ENCODE measurements around the gene PRKAR2A.
"Not testable (repeated sequence)": the region's sequence is repeated elsewhere in the genome, so short reads cannot be mapped to it uniquely, and the experiment has no call there.

Gene PRKAR2A

DNA sequence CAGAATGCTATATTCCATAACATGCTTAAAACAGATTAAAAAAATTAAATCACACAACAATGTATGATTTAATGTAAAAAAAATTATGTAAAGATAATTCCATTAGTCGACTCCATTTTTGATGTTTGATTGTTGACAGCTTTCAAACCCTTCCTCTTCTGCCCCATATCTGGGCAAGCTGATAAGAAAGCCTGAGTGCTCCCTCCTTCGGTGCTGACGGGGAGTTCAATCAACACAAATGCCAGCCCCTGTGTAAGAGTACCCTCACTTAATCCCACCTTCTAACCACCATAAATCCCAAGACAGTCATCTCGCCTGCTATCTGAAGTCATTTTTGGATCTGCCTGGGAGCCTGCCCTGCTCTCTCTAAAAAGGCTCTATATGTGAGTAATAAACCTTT lies 70.8 kb downstream of the PRKAR2A start:
- no peak for DNase-seq

DNA sequence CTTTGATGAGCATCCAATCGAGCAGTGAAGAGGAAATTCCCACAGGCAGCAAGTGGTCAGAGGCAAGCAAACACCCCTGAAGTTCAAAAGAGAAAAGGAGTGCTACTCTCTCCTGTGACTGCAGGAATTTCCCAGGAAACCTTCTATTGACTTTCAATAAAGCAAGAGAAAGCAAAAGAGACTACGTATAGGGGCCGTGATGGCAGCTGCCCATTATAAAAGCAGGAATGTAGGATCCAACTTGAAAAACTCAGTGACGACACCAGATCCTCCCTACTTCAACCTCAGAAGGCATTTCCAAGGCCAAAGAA lies 77.5 kb downstream of the PRKAR2A start:
- DNase-seq = no peak

DNA sequence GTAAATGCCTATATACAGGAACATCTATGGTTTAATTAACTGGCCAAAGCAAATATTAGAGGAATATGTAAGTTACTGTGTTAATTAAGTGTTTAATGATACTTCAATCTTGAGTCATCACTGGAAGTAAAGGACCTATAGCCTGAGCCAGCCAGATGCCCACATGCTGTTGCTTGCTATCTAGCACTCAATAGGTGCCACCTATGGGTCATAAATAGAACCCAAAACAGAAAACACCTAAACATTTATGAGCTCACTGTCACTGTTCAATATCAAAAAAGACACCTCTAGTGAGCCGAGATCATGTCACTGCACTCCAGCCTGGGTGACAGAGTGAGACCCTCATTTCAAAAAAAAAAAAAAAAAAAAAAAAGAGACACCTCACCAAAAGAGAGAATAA lies 82.3 kb downstream of the PRKAR2A start:
- no peak for DNase-seq

DNA sequence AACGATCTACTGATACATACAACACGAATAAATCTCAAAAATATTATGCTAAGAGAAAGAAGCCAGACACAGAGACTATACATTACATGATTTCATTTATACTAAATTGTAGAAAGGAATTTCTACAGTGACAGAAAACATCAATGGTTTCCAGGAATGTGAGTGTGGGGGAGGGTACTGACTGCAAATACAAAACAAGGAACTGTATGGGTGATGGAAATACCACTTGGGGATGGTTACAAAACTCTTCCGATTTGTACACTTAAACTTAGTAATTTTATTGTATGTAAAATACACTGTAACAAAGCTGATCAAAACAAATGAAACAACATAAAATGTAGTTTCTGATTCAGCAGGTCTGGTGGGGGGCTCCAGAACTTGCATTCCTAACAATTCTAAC lies 84.9 kb downstream of the PRKAR2A start:
- no peak for DNase-seq

DNA sequence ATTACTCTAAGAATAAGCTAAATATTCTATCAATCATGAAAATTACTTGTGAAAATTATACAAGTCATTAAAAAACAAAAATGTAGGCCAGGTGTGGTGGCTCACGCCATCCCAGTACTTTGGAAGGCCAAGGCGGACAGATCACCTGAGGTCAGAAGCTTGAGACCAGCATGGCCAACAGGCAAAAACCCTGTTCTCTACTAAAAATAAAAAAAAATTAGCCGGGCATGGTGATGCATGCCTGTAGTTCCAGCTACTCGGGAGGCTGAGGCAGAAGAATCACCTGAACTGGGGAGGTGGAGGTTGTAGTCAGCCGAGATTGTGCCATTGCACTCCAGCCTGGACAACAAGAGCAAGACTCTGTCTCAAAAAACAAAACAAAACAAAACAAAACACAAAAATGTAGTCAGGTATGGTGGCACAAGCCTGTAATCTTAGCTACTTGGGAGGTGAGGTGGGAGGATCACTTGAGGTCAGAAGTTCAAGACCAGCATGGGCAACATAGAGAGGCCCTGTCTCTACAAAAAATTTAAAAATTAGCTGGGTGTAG lies 87.6 kb downstream of the PRKAR2A start:
- DNase-seq = not testable (repeated sequence)

DNA sequence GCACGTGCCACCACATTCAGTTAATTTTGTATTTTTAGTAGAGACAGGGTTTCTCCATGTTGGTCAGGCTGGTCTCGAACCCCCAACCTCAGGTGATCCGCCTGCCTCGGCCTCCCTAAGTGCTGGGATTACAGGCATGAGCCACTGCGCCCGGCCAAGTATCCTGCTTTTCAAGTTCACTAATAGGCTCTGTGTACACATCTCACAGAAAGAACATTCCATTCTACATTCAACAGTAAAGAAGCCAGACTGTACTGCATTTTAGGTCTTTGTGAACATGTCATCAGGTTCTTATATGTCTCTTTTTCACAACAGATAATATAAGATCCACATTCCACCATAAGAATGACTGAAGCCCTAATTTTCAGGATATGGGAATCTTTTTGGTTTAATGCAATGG lies 88.1 kb downstream of the PRKAR2A start:
- not testable (repeated sequence) for DNase-seq

DNA sequence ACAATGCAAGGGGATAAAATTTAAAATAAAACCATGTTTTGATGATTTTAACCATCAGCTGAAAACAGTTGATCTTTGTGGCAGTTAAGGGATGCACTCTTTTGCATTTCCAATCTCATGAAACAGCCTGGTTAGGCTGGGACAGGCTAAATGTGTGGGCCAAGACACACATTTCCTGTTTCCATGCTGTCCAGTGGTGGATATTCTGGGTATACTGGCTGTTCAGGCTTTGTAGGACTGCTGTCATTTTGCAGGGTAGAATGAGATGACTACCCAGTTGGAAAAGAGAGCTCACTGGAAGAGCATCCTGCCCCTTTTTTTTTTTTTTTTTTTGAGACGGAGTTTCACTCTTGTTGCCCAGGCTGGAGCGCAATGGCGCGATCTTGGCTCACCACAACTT lies 88.6 kb downstream of the PRKAR2A start:
- DNase-seq = no peak

DNA sequence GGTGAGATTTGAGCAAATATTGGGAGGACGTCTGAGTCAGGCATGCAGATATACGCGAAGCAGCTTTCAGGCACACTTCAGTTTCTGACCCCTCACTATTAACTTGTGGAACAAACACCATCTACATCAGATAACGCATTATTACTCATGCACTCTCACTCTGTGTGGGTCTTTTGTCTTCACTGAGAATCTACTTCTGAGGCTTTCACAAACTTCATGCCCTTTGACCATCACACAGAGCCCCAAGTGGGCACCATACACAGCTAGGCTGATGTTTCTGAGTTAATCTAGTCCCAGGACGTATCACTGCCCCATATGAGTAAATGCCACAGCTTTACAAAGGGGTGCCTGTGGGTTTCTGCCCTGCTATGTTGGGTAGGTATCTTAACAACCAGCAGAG lies 91.0 kb downstream of the PRKAR2A start:
- DNase-seq = no peak

DNA sequence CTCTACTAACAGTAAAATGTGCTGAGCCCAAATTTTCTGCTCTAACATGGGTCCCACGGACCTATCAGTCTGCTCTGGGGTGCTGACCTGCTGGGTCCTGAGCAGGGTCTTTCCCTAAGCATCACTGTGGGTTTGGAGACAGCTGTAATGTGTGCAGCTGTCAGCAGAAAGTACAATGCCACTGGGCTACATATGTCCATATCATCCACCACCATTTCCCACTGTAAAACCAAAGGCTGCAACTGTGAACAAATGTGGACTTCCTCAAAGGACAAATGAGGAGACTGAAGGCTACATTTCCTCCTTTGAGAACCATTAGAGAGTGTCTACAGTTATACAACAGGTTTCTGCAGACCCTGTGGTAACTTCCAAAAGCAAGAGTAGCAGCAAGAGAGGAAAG lies 96.8 kb downstream of the PRKAR2A start:
- DNase-seq = no peak

DNA sequence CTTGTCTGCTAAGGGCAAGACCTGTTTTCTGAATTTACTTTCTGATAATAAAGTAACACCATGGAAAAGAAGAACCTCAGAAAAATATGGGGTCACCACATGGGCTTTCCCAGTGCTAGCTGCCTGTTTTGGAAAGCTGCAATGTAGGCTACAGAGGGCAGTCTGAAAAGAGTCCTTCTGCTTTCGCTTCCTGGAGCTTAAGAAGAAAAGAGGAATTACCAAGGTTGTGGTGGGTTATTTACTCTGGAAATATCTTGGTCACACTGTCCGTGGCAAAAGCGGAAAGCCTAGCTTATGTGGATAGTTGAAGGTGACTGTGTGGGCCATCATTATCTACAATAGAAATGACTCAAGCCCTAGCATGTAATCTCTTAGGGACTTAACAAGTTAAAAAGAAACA lies 98.9 kb downstream of the PRKAR2A start:
- peak; percentile 14 for DNase-seq

DNA sequence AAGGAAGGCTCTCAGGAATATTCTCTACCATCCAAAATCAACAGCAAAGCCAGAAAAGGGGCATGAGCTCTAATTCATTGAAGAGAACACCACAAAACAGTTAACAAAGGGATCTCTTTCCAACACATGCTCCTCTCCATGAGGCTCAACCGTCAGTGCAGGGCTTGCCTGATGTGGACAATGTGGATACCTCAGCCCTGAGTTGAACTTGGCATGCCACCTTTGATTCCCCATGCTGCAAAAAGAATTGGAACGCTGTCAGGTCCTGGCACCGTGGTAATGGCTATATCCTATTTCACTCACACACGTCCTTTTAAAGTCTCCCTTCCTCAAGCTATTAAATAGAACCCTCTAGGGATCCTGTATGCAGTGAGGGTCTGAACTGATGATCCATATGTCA lies 100.0 kb downstream of the PRKAR2A start:
- DNase-seq = no peak

DNA sequence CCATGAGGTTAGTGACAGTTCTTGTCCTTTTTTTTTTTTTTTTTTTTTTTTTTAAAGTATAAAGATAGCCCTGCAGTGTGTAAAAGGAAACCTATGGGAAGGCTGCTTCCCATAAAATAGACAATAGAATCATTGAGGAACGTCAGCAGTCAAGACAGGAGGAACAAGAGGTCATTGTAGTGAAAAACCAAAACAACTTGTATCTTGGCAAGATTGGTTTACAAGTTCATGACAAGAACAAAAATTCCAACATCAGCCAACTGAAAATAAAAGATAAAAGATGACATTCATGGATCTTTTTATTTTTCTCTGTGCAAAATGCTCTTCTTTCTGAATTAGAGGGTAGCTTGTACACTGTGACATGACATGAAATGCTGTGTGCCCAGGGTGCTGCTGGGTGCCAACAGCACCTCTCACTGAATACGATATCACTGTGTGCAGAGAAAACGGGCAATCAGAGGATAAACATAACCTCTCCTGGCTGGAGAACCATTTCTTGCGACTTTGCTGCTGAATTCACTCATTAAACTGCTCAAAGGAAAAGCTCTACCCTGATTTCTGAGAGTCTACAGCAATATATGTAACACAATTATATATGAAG lies 100.6 kb downstream of the PRKAR2A start:
- DNase-seq = no peak

DNA sequence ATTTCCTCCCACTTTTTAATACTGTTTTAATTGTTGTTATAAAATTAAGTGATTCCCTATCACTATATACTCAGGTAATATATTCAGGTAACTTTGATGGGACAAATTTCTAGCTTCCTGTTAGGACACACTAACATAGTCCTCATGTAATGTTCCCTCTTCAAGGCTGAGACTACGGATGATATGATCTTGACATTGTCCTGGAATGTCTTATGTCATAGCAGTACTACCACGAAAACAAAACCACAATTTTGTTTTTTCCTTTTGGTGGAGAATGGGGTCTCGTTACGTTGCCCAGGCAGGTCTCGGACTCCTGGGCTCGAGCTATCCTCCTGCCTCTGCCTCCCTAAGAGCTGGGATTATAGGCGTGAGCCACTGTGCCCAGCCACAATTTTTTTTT lies 103.9 kb downstream of the PRKAR2A start:
- DNase-seq = no peak

DNA sequence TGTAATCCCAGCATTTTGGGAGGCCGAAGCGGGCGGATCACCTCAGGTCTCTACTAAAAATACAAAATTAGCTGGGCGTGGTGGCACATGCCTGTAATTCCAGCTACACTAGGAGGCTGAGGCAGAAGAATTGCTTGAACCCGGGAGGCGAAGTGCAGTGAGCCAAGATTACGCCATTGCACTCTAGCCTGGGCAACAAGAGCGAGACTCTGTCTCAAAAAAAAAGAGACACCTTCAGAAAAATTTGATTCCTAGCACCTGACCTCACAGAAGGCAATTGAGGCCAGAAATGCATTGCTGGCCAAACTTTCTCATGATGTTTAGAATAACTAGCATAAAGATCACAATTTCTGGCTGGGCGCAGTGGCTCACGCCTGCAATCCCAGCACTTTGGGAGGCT lies 106.4 kb downstream of the PRKAR2A start:
- DNase-seq = not testable (repeated sequence)

DNA sequence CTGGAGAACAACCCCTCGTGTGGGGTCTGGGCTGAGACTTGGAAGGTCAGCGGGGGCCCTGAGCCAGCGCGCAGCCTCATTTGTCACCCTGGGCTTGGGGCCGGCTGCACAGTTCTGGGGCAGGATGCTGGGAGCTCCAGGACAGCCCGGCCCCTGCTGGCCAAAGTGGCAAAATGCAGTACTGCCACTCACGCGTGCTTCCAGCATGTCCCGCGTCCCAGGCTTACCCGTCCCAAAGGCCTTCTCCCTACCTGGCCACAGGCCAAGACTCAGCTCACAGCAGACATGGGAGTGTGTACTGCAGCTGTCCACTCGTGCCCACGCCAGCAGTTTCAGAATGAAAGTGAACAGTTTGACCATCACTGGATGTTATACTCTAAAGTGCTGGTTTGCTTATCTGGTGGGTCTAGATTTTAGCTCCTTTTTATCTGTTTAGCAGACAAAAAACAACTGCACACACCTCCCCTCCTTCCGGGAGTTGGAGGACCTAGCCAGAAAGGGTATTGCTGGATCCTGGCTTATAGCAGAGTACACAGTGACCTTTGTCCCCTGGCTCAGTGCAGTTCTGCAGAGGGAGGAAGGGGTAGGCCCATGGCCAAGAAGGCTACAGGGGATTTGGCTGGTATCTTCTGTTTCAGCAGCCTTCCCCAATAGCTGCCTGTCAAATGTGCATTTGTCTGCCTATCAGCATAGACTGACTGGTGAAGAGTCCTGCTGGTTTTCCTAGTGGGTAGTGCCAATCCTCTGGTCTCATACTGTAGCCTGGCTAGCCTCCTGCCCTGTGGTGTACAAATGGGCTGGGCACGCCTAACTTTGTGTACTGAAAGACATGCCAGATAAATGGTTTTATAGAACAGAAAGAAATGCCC lies 107.5 kb downstream of the PRKAR2A start:
- DNase-seq = peak; percentile 33

DNA sequence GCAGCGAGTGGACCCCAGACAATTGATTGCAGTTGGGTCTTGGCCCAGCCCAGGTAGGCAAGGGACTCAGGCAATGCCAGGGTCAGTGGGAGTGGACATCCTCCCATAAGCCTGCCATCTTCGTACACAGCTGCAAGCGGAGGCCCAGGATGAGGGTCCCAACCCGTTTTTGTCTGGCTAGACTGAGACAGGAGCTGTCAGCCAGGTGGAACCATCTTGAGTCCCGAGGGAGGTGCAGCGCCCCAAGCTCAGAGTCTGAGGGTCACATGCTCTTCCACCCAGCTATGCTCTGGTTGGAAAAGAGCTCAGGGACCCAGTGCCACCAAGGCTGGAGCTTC lies 108.1 kb downstream of the PRKAR2A start:
- no peak for DNase-seq

DNA sequence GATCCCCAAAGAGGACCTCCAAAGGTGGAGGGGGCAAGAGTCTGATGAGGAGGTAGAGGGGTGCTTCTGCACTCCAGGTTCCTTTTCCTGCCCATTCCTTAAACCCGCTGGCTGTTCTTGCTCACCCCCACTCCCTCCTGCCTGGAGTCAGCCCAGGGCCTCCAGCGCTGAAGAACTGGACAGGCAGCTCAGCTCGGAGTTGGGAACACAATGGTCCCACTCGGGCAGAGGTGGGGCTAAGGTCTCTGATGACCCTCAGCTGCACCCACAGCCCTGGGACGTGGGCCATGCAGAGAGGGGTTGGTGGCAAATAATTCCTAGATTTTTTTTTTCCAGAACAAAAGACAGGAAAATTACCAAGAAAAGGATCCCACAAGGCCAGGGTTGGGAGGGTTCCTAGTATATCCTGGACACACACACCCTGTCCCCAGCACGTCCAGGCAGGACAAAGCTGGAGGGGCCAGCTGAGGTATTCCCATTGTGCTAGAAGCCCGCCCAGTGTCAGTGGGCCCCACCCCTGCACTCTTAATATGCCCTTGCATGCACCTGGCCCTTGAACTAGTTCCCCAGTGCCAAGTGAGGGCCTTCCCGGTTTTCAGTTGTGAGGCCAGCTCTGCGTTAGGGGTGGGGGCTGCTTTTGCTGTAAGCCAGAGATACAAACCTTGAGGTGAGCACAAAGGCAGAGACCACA lies 108.6 kb downstream of the PRKAR2A start:
- no peak for DNase-seq

DNA sequence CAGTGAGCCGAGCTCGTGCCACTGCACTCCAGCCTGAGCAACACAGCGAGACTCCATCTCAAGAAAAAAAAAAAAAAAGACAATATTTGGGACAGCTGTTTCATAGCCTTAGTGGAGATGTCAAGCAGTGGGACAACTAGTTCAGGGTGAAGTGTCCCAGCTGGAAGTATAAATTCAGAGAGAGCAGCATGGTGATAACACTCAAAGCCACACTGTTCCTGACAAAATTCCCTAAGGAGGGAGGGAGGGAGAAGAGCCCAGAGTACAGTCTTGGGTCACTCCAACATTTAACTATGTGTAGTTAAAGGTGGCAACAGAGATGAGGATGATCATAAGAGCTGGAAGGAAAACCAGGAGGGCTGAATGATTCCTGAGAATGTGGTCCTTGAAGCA lies 109.5 kb downstream of the PRKAR2A start:
- DNase-seq = no peak

DNA sequence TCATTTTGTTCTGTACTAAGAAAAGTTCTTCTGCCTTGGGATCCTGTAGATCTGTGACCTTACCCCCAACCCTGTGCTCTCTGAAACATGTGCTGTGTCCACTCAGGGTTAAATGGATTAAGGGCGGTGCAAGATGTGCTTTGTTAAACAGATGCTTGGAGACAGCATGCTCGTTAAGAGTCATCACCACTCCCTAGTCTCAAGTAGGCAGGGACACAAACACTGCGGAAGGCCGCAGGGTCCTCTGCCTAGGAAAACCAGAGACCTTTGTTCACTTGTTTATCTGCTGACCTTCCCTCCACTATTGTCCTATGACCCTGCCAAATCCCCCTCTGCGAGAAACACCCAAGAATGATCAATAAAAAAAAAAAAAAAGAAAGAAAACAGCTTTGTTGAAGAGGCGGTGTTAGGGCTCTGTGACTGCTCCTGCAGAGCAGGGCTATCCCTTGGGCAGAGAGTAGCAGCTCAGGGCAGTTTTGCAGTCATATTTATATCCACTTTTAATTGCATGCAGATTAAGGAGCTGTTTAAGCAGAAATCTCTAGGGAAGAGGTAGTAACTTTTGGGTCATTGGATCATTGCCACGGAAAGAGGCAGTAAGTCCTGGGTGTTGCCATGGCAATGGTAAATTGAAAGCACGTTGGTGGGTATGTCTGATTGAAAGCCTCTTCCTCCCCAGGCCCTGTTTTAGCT lies 112.5 kb downstream of the PRKAR2A start:
- not testable (repeated sequence) for DNase-seq

DNA sequence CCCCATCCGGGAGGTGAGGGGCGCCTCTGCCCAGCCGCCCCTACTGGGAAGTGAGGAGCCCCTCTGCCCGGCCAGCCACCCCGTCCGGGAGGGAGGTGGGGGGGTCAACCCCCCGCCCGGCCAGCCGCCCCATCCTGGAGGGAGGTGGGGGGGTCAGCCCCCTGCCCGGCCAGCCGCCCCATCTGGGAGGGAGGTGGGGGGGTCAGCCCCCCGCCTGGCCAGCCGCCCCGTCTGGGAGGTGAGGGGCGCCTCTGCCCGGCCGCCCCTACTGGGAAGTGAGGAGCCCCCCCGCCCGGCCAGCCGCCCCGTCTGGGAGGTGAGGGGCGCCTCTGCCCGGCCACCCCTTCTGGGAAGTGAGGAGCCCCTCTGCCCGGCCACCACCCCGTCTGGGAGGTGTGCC lies 113.1 kb downstream of the PRKAR2A start:
- not testable (repeated sequence) for DNase-seq

DNA sequence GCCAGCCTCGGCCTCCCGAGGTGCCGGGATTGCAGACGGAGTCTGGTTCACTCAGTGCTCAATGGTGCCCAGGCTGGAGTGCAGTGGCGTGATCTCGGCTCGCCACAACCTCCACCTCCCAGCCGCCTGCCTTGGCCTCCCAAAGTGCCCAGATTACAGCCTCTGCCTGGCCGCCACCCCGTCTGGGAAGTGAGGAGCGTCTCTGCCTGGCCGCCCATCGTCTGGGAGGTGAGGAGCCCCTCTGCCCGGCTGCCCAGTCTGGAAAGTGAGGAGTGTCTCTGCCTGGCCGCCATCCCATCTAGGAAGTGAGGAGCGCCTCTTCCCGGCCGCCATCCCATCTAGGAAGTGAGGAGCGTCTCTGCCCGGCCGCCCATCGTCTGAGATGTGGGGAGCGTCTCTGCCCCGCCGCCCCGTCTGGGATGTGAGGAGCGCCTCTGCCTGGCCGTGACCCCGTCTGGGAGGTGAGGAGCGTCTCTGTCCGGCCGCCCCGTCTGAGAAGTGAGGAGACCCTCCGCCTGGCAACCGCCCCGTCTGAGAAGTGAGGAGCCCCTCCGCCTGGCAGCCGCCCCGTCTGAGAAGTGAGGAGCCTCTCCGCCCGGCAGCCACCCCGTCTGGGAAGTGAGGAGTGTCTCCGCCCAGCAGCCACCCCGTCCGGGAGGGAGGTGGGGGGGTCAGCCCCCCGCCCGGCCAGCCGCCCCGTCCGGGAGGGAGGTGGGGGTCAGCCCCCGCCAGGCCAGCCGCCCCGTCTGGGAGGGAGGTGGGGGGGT lies 113.7 kb downstream of the PRKAR2A start:
- not testable (repeated sequence) for DNase-seq

DNA sequence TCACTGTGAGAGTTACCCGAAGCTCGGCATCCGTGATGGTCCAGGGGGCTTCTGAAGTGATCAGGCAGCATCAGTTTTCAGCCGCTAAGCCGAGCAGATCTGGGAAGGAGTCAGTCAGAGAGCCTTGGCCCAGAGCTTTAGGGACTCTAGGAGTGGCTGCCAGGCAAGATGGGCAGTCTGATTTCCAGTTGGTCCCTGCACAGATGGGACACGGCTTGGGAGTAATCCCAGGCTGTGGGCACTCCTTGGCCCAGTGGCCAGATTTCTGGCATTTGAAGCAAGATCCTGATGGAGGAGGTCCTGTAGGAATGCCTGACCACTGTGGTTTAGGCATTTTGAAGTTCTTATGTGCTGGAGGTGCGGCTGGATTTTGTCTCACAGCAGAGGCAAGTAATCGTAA lies 120.2 kb downstream of the PRKAR2A start:
- DNase-seq = no peak

All from CD4-positive, alpha-beta T cell treated with Interleukin-4 for 4 hours (primary cell).